ENCODE measurements around the gene ZFHX3.

- no peak for TF ChIP-seq CTCF (IDR thresholded peaks at IDR 0.05)
- no peak for TF ChIP-seq EZH2 (IDR thresholded peaks at IDR 0.05; ENCODE audit: borderline replicate concordance, insufficient read depth, low read depth, low read length, poor library complexity, severe bottlenecking)
These were observed 152.0 kb downstream of the ZFHX3 start for GRCh38 chr16:72895951-72896350.

Measured in B cell (primary cell).